Measurements from ENCODE around the gene ALAS1.
A peak's percentile ranks its signal among the peaks of the same experiment; 100 is the strongest.

- no peak for TF ChIP-seq POLR2A (IDR thresholded peaks at IDR 0.05)
- TF ChIP-seq POLR2AphosphoS5 (IDR thresholded peaks at IDR 0.05): peak in 2 of 3 donors; percentile 31 to 45
Measured at GRCh38 chr3:52195823-52196331, 2.1 kb upstream of the ALAS1 start.
